Measurements from ENCODE around the gene PTGFRN. TPM values are rescaled to one million over a fixed set of nuclear protein-coding genes. Genes with fewer than 3 reads are reported as not detected.

The PTGFRN gene
- total and polyA plus RNA-seq, 9 of the 15 experiments (the other 6 are each of a cell fraction or from before 2014, with no cell fraction given) = 17.3 to 33.1 (median 25.7) TPM

GRCh38 chr1:116918714-116919357, 9.1 kb downstream of the PTGFRN start (continued):
- TF ChIP-seq, protein P1, sequence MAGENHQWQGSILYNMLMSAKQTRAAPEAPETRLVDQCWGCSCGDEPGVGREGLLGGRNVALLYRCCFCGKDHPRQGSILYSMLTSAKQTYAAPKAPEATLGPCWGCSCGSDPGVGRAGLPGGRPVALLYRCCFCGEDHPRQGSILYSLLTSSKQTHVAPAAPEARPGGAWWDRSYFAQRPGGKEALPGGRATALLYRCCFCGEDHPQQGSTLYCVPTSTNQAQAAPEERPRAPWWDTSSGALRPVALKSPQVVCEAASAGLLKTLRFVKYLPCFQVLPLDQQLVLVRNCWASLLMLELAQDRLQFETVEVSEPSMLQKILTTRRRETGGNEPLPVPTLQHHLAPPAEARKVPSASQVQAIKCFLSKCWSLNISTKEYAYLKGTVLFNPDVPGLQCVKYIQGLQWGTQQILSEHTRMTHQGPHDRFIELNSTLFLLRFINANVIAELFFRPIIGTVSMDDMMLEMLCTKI (IDR thresholded peaks at IDR 0.05; ENCODE audit: partially characterized antibody) = no peak
- TF ChIP-seq, protein P2, sequence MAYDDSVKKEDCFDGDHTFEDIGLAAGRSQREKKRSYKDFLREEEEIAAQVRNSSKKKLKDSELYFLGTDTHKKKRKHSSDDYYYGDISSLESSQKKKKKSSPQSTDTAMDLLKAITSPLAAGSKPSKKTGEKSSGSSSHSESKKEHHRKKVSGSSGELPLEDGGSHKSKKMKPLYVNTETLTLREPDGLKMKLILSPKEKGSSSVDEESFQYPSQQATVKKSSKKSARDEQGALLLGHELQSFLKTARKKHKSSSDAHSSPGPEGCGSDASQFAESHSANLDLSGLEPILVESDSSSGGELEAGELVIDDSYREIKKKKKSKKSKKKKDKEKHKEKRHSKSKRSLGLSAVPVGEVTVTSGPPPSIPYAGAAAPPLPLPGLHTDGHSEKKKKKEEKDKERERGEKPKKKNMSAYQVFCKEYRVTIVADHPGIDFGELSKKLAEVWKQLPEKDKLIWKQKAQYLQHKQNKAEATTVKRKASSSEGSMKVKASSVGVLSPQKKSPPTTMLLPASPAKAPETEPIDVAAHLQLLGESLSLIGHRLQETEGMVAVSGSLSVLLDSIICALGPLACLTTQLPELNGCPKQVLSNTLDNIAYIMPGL (CRISPR knock-in tag; IDR thresholded peaks at IDR 0.05) = no peak
- TF ChIP-seq HNRNPK (IDR thresholded peaks at IDR 0.05; ENCODE audit: low read depth, low read length, poor library complexity, severe bottlenecking) (no peak), HMG20B (CRISPR knock-in tag; IDR thresholded peaks at IDR 0.05) (no peak), TAF1 (IDR thresholded peaks at IDR 0.05; ENCODE audit: control insufficient read depth, extremely low read depth, insufficient read depth, low read length, severe bottlenecking) (no peak), GATA2 (CRISPR knock-in tag; IDR thresholded peaks at IDR 0.05) (peak; percentile 42), ZFP1 (CRISPR knock-in tag; IDR thresholded peaks at IDR 0.05) (no peak), EGR1 (conservative IDR thresholded peaks at IDR 0.05) (no peak), HDGF (IDR thresholded peaks at IDR 0.05) (0 out of 2 replicates have a peak, but pooled peaks have one; percentile 28), HNRNPUL1 (IDR thresholded peaks at IDR 0.05; ENCODE audit: low read length) (no peak), GATAD2A (IDR thresholded peaks at IDR 0.05) (no peak), PRDM10 (IDR thresholded peaks at IDR 0.05; ENCODE audit: partially characterized antibody) (peak; percentile 7), ATF4 (CRISPR knock-in tag; IDR thresholded peaks at IDR 0.05) (no peak), NCOA1 (IDR thresholded peaks at IDR 0.05; ENCODE audit: low read depth) (no peak), DIDO1 (tag; IDR thresholded peaks at IDR 0.05; ENCODE audit: low read depth) (no peak), CHD2 (IDR thresholded peaks at IDR 0.05; ENCODE audit: low read depth, low read length) (no peak), CBX1 (IDR thresholded peaks at IDR 0.05; ENCODE audit: low read depth) (no peak), PCBP2 (IDR thresholded peaks at IDR 0.05; ENCODE audit: low read depth, low read length, poor library complexity, severe bottlenecking) (no peak), MEIS2 (IDR thresholded peaks at IDR 0.05; ENCODE audit: partially characterized antibody) (no peak), ZNF76 (CRISPR knock-in tag; IDR thresholded peaks at IDR 0.05; ENCODE audit: borderline replicate concordance) (no peak)
- TF ChIP-seq, protein P3, sequence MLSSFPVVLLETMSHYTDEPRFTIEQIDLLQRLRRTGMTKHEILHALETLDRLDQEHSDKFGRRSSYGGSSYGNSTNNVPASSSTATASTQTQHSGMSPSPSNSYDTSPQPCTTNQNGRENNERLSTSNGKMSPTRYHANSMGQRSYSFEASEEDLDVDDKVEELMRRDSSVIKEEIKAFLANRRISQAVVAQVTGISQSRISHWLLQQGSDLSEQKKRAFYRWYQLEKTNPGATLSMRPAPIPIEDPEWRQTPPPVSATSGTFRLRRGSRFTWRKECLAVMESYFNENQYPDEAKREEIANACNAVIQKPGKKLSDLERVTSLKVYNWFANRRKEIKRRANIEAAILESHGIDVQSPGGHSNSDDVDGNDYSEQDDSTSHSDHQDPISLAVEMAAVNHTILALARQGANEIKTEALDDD (IDR thresholded peaks at IDR 0.05) = peak; percentile 91
